ENCODE measurements around the gene RAB11B. TPM values are rescaled to one million over a fixed set of nuclear protein-coding genes. Genes with fewer than 3 reads are reported as not detected.
A peak's percentile ranks its signal among the peaks of the same experiment; 100 is the strongest.

RAB11B gene
- total and polyA plus RNA-seq, 2 of the 13 experiments (the other 11 are each of a cell fraction or from before 2014, with no cell fraction given), result 6.0 to 28.4 TPM

DNA sequence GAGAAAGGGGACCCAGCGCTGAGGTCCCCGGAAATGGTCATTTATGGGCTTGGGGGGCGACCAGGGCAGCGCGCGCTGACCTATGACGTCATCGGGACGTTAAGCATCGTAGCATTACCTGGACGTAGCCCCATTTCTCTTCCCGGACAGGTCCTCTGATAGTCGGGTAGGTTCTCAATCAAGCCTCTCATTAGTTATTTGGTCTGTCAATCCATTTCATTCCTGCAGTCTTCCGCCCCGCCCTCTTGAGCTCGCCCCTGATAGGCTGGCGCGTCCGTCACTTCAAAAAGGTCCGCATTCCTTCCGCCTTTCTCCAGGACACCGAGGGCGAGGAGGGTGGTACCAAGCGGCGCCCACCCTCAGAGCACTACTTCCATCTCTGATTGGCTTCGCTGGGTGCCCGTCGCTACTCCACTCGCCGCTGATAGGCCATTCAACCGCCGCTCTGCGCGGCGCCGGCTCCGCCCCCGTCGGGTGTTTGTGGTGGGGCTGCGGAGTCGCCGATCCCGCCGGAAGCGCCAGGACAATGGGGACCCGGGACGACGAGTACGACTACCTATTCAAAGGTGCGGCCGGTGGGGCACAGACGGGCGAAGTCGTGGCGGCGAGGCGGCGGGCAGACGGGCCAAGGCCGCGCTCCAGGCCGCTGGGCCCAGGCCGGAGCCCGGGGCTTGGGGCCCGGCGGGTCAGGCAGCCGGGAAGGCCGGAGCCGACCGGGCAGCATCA lies at the start of gene RAB11B (continued):
- TF ChIP-seq ZFP82 (CRISPR knock-in tag; IDR thresholded peaks at IDR 0.05; ENCODE audit: borderline replicate concordance) (no peak), MAFG (CRISPR knock-in tag; IDR thresholded peaks at IDR 0.05) (no peak), HNF4G (IDR thresholded peaks at IDR 0.05; ENCODE audit: borderline replicate concordance, low read depth, low read length) (no peak), HNF4G (CRISPR knock-in tag; IDR thresholded peaks at IDR 0.05; ENCODE audit: borderline replicate concordance, low read depth) (no peak), NR2C2 (CRISPR knock-in tag; IDR thresholded peaks at IDR 0.05; ENCODE audit: borderline replicate concordance) (peak; percentile 79), NR2F1 (CRISPR knock-in tag; IDR thresholded peaks at IDR 0.05) (peak in 1 of 2 experiments; percentile 40; a peak in 1 of 4 replicates), SP1 (IDR thresholded peaks at IDR 0.05) (peak; percentile 61; the same call in 1 of the 2 replicates), SP1 (CRISPR knock-in tag; IDR thresholded peaks at IDR 0.05) (peak; percentile 89), SP2 (CRISPR knock-in tag; IDR thresholded peaks at IDR 0.05) (peak; percentile 99), FOXJ3 (CRISPR knock-in tag; IDR thresholded peaks at IDR 0.05; ENCODE audit: borderline replicate concordance) (0 out of 2 replicates have a peak, but pooled peaks have one; percentile 16), JARID2 (CRISPR knock-in tag; IDR thresholded peaks at IDR 0.05; ENCODE audit: insufficient replicate concordance) (peak; percentile 22), ZNF33B (CRISPR knock-in tag; IDR thresholded peaks at IDR 0.05) (no peak), MED8 (CRISPR knock-in tag; IDR thresholded peaks at IDR 0.05; ENCODE audit: insufficient replicate concordance) (no peak), TAF1 (CRISPR knock-in tag; IDR thresholded peaks at IDR 0.05) (peak; percentile 60), CAMTA2 (CRISPR knock-in tag; IDR thresholded peaks at IDR 0.05; ENCODE audit: borderline replicate concordance) (peak; percentile 59; the same call in 1 of the 2 replicates), ZSCAN21 (CRISPR knock-in tag; IDR thresholded peaks at IDR 0.05; ENCODE audit: borderline replicate concordance) (peak; percentile 66; the same call in 1 of the 2 replicates), NFE2L1 (CRISPR knock-in tag; IDR thresholded peaks at IDR 0.05; ENCODE audit: borderline replicate concordance) (no peak)
- TF ChIP-seq, protein P1, sequence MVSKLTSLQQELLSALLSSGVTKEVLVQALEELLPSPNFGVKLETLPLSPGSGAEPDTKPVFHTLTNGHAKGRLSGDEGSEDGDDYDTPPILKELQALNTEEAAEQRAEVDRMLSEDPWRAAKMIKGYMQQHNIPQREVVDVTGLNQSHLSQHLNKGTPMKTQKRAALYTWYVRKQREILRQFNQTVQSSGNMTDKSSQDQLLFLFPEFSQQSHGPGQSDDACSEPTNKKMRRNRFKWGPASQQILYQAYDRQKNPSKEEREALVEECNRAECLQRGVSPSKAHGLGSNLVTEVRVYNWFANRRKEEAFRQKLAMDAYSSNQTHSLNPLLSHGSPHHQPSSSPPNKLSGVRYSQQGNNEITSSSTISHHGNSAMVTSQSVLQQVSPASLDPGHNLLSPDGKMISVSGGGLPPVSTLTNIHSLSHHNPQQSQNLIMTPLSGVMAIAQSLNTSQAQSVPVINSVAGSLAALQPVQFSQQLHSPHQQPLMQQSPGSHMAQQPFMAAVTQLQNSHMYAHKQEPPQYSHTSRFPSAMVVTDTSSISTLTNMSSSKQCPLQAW (CRISPR knock-in tag; IDR thresholded peaks at IDR 0.05), result peak; percentile 54; the same call in 1 of the 2 replicates
- TF ChIP-seq, protein P2, sequence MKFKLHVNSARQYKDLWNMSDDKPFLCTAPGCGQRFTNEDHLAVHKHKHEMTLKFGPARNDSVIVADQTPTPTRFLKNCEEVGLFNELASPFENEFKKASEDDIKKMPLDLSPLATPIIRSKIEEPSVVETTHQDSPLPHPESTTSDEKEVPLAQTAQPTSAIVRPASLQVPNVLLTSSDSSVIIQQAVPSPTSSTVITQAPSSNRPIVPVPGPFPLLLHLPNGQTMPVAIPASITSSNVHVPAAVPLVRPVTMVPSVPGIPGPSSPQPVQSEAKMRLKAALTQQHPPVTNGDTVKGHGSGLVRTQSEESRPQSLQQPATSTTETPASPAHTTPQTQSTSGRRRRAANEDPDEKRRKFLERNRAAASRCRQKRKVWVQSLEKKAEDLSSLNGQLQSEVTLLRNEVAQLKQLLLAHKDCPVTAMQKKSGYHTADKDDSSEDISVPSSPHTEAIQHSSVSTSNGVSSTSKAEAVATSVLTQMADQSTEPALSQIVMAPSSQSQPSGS (CRISPR knock-in tag; IDR thresholded peaks at IDR 0.05), result peak; percentile 97
- TF ChIP-seq, protein P3, sequence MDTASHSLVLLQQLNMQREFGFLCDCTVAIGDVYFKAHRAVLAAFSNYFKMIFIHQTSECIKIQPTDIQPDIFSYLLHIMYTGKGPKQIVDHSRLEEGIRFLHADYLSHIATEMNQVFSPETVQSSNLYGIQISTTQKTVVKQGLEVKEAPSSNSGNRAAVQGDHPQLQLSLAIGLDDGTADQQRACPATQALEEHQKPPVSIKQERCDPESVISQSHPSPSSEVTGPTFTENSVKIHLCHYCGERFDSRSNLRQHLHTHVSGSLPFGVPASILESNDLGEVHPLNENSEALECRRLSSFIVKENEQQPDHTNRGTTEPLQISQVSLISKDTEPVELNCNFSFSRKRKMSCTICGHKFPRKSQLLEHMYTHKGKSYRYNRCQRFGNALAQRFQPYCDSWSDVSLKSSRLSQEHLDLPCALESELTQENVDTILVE (CRISPR knock-in tag; IDR thresholded peaks at IDR 0.05), result no peak; the same call in 1 of the 2 replicates
- TF ChIP-seq, protein P4, sequence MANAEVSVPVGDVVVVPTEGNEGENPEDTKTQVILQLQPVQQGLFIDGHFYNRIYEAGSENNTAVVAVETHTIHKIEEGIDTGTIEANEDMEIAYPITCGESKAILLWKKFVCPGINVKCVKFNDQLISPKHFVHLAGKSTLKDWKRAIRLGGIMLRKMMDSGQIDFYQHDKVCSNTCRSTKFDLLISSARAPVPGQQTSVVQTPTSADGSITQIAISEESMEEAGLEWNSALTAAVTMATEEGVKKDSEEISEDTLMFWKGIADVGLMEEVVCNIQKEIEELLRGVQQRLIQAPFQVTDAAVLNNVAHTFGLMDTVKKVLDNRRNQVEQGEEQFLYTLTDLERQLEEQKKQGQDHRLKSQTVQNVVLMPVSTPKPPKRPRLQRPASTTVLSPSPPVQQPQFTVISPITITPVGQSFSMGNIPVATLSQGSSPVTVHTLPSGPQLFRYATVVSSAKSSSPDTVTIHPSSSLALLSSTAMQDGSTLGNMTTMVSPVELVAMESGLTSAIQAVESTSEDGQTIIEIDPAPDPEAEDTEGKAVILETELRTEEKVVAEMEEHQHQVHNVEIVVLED (CRISPR knock-in tag; IDR thresholded peaks at IDR 0.05; ENCODE audit: borderline replicate concordance), result peak; percentile 89
- TF ChIP-seq, protein P5, sequence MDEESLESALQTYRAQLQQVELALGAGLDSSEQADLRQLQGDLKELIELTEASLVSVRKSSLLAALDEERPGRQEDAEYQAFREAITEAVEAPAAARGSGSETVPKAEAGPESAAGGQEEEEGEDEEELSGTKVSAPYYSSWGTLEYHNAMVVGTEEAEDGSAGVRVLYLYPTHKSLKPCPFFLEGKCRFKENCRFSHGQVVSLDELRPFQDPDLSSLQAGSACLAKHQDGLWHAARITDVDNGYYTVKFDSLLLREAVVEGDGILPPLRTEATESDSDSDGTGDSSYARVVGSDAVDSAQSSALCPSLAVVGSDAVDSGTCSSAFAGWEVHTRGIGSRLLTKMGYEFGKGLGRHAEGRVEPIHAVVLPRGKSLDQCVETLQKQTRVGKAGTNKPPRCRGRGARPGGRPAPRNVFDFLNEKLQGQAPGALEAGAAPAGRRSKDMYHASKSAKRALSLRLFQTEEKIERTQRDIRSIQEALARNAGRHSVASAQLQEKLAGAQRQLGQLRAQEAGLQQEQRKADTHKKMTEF (CRISPR knock-in tag; IDR thresholded peaks at IDR 0.05), result 0 out of 2 replicates have a peak, but pooled peaks have one; percentile 29
